OCI-LY3 (cell line): ENCODE measurements around the gene AANAT.

Source experiments
- EZH2phosphoT487 ChIP-seq: fragments of 200-600 bp; shearing (Covaris generic); IDR thresholded peaks from 2 replicates; pipeline ENCODE4 v1.6.1; 2018; ENCODE audit warnings: antibody characterized with exemption, mixed run types, low read depth
- TF ChIP-seq, protein P1 (sequence below): fragments of 200-600, 300-600 bp; sonication (generic); IDR thresholded peaks from 2 replicates; pipeline ENCODE4 v1.5.1; 2014; ENCODE audit warnings: antibody characterized with exemption, low read length, low read depth

DNA sequence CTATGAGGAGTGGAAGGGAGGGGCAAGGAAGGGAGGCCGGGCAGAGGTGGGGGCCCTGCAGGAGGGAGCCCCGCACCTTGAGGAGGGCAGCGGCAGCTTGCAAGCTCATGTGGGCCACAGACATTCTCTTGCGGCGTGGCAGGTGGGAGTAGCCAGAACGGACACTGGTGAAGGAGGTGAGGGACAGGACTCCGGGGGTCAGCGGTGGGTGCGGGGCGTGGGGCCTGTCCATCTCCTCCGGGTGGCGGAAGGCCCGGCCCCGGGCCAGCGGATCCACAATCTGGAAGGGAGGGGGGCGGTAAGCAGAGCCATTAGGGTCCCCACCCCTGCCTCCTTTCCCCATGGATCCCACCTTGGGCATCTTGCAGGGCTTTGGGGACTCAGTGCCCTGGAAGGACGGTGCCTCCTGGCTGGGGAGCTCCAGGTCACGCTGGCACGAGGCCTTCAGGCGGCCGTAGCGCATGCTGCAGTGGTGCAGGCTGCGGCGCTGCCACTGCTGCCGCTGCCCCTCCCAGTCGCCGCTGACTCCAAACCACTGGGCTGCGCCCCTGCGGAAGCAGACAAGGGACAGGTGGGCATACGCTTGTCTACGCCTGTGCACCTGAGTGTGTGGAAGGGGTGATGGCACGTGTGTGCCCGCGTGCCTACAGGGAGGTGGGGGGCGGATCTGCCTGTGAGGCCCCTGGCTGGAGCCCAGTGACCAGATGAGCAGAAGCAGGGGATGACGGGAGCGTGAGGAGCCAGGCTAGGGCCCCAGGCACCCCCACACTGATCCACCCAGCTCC, 11.5 kb downstream of the AANAT start:
- TF ChIP-seq, protein P1, sequence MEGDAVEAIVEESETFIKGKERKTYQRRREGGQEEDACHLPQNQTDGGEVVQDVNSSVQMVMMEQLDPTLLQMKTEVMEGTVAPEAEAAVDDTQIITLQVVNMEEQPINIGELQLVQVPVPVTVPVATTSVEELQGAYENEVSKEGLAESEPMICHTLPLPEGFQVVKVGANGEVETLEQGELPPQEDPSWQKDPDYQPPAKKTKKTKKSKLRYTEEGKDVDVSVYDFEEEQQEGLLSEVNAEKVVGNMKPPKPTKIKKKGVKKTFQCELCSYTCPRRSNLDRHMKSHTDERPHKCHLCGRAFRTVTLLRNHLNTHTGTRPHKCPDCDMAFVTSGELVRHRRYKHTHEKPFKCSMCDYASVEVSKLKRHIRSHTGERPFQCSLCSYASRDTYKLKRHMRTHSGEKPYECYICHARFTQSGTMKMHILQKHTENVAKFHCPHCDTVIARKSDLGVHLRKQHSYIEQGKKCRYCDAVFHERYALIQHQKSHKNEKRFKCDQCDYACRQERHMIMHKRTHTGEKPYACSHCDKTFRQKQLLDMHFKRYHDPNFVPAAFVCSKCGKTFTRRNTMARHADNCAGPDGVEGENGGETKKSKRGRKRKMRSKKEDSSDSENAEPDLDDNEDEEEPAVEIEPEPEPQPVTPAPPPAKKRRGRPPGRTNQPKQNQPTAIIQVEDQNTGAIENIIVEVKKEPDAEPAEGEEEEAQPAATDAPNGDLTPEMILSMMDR, result no peak
- TF ChIP-seq EZH2phosphoT487, result no peak
